PFSK-1 (cell line): ENCODE data around the gene CDKN2C.

Source experiments
- POLR2AphosphoS5 ChIP-seq: IDR thresholded peaks from 2 replicates; pipeline ENCODE4 v1.6.1; 2012; ENCODE audit warnings: low read depth, mild to moderate bottlenecking, control low read depth, low read length, moderate library complexity
- SIN3A ChIP-seq: IDR thresholded peaks from 2 replicates; pipeline ENCODE4 v1.6.1; 2012; ENCODE audit warnings: mild to moderate bottlenecking, low read length, moderate library complexity, borderline replicate concordance; ENCODE audit not compliant: insufficient read depth
- TAF1 ChIP-seq: IDR thresholded peaks from 2 replicates; pipeline ENCODE4 v1.6.1; 2012; ENCODE audit warnings: low read length, control low read depth, borderline replicate concordance; ENCODE audit not compliant: insufficient read depth
- TF ChIP-seq, protein P1 (sequence below), 2 experiments: IDR thresholded peaks; 2 replicates each; pipeline versions ENCODE4 v1.6.1 to v1.8.0; 2011 to 2012; ENCODE audit warnings: low read depth in 2 of 2, low read length in 2 of 2, control low read depth in 1 of 2, inconsistent platforms in 1 of 2, mild to moderate bottlenecking in 1 of 2, moderate library complexity in 1 of 2; ENCODE audit not compliant: insufficient read depth in 1 of 2

DNA sequence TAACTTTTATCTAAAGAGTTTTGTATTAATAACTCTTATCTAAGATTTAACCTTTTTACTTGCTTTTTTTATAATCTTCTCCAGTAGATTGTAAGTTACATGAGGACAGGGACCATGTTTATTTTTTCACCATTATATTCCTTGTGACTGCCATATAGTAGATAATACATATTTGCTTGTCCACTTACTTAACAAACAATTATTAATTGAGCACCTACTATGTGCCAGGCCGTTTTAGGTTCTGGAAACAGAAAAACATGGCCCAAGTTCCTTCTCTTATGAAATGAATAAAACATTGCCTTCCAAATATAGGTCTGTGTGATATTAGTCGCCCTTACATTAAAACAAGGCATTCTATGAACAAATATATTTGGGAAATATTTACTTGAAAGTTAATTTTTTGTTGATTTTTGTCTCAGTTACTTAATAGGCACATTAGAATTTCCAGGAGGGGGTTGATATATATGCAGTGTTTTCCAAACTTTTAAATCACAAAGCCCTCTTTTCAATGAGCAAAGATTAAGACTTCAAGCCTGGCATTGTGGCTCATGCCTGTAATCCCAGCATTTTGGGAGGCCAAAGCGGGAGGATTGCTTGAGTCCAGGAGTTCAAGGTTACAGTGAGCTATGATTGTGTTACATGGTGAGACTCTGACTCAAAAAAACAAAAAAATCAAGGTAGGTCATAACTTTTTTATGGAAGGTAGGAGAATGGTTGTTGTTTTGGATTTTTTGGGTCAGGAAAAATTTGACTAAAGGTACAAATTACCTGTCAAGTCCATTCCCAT lies 22.7 kb downstream of the CDKN2C start:
- TF ChIP-seq, protein P1, sequence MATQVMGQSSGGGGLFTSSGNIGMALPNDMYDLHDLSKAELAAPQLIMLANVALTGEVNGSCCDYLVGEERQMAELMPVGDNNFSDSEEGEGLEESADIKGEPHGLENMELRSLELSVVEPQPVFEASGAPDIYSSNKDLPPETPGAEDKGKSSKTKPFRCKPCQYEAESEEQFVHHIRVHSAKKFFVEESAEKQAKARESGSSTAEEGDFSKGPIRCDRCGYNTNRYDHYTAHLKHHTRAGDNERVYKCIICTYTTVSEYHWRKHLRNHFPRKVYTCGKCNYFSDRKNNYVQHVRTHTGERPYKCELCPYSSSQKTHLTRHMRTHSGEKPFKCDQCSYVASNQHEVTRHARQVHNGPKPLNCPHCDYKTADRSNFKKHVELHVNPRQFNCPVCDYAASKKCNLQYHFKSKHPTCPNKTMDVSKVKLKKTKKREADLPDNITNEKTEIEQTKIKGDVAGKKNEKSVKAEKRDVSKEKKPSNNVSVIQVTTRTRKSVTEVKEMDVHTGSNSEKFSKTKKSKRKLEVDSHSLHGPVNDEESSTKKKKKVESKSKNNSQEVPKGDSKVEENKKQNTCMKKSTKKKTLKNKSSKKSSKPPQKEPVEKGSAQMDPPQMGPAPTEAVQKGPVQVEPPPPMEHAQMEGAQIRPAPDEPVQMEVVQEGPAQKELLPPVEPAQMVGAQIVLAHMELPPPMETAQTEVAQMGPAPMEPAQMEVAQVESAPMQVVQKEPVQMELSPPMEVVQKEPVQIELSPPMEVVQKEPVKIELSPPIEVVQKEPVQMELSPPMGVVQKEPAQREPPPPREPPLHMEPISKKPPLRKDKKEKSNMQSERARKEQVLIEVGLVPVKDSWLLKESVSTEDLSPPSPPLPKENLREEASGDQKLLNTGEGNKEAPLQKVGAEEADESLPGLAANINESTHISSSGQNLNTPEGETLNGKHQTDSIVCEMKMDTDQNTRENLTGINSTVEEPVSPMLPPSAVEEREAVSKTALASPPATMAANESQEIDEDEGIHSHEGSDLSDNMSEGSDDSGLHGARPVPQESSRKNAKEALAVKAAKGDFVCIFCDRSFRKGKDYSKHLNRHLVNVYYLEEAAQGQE (IDR thresholded peaks at IDR 0.05; ENCODE audit: insufficient read depth in 1 of 2, low read depth in 2 of 2, low read length in 2 of 2) = no peak
- TF ChIP-seq POLR2AphosphoS5 (no peak), TAF1 (no peak), SIN3A (no peak)
